Measurements from ENCODE around the gene SNAI1. TPM values are rescaled to one million over a fixed set of nuclear protein-coding genes. Genes with fewer than 3 reads are reported as not detected.

SNAI1 gene
- total RNA-seq, 3 donors from 2014 or later = 0.78 to 4.5 (median 0.96) TPM

DNA sequence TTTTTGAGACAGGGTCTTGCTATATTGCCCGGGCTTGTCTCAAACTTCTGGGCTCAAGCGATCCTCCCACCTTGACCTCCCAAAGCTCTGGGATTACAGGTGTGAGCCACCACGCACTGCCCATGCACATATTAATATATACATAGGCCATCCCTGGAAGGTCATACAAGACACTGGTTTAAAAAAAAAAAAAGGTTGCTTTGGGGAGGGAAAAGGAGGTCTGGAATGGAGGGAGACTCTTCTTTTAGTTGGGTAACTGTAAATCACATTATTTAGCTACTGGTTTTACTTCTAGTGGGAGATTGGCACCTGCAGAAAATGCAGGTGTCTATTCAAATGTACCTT lies 4.1 kb upstream of the SNAI1 start:
- Histone ChIP-seq H3K4me1 (ENCODE audit: low read depth) (peaks cover 24% of the 10 kb centered on the region), H3K36me3 (ENCODE audit: low read depth) (no peaks in the 10 kb centered on the region), H3K9me3 (no peaks in the 10 kb centered on the region), H3K4me3 (no peak overlapping the region)
- DNase-seq = no peak
- intact Hi-C loops (cut with DNase I, micrococcal nuclease) = loop anchor here in 1 of 2 donors (5.0 kb wide), 1 partner anchor 199 kb away; no protein-coding TSS in a partner anchor
- TF ChIP-seq, protein P1, sequence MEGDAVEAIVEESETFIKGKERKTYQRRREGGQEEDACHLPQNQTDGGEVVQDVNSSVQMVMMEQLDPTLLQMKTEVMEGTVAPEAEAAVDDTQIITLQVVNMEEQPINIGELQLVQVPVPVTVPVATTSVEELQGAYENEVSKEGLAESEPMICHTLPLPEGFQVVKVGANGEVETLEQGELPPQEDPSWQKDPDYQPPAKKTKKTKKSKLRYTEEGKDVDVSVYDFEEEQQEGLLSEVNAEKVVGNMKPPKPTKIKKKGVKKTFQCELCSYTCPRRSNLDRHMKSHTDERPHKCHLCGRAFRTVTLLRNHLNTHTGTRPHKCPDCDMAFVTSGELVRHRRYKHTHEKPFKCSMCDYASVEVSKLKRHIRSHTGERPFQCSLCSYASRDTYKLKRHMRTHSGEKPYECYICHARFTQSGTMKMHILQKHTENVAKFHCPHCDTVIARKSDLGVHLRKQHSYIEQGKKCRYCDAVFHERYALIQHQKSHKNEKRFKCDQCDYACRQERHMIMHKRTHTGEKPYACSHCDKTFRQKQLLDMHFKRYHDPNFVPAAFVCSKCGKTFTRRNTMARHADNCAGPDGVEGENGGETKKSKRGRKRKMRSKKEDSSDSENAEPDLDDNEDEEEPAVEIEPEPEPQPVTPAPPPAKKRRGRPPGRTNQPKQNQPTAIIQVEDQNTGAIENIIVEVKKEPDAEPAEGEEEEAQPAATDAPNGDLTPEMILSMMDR (IDR thresholded peaks at IDR 0.05) = no peak
- no peak for ATAC-seq

DNA sequence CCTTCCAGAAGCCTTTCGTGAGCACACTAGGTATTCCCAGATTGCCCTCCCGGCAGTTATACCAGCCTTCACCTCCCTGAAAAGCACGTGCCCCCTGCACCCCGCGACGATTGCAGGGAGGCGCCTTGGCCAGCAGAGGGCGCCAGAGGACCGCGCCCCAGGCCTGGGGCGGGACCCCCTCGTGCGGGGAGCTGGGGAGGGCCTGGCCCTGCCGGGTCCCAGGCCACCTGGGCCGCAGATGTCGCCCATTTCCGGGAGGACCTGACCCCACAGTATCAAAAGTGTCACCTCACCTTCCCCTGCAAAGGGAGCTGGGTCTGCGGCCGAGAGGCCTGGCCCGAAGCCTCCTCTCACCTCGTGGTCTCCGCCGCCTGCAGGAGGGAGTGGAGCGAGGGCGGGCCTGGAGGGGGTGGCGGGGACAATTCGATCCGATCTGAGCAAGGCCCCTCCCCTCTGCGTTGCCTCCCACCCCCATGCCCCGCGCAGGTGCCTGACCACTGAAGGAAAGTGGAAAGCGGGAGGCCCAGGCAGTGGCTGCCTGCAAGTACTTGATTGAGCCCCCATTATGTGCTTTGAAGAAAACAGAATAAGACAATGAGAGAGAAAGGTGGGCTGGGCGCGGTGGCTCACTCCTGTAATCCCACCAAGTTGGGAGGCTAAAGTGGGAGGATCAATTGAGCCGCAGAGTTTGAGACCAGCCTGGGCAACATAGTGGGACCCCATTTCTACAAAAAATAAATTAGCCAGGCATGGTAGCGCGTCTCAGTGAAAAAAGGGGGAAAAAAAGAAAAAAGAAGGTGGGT lies 3.5 kb upstream of the SNAI1 start:
- DNase-seq (peak in 1 of 3 donors; percentile 74), ATAC-seq (peak; percentile 57)
- intact Hi-C loops (cut with DNase I, micrococcal nuclease) = loop anchor here in 1 of 2 donors (5.0 kb wide), 1 partner anchor 198 kb away; no protein-coding TSS in a partner anchor
- H3K4me1 ChIP-seq (ENCODE audit: low read depth) = peaks cover 24% of the 10 kb centered on the region
- no peak overlapping the region for H3K4me3 ChIP-seq
- no peaks in the 10 kb centered on the region for H3K36me3 ChIP-seq (ENCODE audit: low read depth)
- H3K9me3 ChIP-seq = no peaks in the 10 kb centered on the region
- TF ChIP-seq, protein P1 (IDR thresholded peaks at IDR 0.05) = peak; percentile 99

DNA sequence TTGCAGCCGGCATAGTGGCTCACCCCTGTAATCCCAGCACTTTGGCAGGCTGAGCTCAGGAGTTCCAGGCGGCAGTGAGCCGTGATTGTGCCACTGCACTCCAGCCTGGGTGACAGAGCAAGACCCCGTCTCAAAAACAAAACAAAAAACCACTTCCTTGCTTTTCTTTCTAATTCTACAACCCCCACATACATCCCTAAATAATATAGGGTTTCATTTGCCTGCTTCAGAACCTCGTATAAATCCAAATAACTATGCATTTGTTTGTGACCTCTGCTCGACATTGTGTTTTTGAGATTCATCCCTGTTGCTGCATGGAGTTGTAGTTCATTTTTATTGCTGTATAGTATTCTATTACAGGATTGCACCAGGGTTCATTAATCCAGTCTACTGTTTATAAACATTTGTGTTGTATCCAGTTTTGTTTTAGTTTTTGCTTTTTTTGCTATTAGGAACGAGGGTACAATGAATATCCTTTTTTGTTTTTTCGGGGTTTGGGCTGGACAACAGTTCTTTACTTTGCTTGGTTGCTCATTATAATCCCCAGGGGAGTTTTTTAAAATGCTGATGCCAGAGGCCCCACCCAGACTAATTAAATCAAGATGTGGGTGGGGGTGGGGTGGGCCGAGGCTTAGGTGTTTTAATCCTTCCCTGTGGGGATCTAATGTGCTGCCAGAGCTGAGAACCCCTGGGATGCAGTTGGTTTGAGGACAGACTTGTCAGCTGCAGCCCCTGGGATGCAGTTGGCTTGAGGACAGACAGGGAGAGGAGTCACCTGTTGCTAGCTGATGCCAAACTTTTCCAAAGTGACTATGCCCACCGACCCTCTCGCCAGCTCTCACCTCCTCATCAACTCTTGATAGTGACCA lies 2.4 kb upstream of the SNAI1 start:
- TF ChIP-seq, protein P1 (IDR thresholded peaks at IDR 0.05) = no peak
- ATAC-seq (no peak), DNase-seq (no peak)
- Histone ChIP-seq H3K4me1 (ENCODE audit: low read depth) (peaks cover 24% of the 10 kb centered on the region), H3K9me3 (no peaks in the 10 kb centered on the region), H3K4me3 (no peak overlapping the region), H3K36me3 (ENCODE audit: low read depth) (no peaks in the 10 kb centered on the region)
- intact Hi-C loops (cut with DNase I, micrococcal nuclease) = loop anchor here (5.0 kb wide), 1 partner anchor 92 kb away; no protein-coding TSS in a partner anchor

DNA sequence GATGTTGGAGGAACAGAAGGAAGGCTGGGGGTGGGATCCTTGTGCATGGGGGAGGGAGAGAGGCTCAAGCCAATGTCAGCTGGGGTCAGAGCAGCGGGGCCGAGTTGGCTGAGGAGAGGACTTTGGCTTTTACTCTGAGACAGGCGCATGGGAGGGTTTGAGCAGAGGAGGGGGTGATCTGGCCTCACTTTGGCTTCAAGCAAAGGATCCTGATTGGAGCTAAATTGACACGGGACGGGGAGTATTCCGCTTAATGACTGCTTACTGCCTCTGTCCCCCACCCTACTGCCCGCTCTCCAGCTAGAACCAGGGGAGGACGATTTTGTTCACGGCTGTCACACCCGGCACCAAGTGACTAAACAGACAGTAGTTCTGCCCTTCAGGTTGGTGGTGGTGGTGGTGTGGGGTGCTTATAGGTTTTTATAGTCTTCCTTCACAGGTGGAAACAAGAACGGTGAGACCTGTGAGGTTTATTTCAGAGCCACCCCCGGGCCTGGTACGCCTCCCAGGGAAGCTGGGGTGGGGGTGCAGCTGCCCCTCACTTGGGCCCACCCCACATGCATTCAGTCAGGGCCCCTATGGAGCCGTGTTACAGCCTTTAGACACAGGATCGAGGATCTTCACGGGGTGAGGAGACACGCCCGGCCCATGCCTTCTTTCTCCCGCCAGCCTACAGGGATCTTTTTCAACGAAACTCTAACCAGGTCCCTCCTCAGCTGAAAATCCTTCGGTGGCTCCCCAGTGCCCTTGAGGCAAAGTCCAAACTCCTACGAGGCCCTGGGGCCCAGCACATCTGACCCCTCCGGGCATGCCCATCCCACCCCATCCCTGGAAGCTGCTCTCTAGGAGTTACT lies 1.3 kb upstream of the SNAI1 start:
- TF ChIP-seq, protein P1 (IDR thresholded peaks at IDR 0.05) = no peak
- Histone ChIP-seq H3K4me1 (ENCODE audit: low read depth) (peaks cover 24% of the 10 kb centered on the region), H3K9me3 (no peaks in the 10 kb centered on the region), H3K36me3 (ENCODE audit: low read depth) (no peaks in the 10 kb centered on the region), H3K4me3 (no peak overlapping the region)
- ATAC-seq = no peak
- no peak for DNase-seq
- intact Hi-C loops (cut with DNase I, micrococcal nuclease) = loop anchor here (5.0 kb wide), 1 partner anchor 91 kb away; no protein-coding TSS in a partner anchor

DNA sequence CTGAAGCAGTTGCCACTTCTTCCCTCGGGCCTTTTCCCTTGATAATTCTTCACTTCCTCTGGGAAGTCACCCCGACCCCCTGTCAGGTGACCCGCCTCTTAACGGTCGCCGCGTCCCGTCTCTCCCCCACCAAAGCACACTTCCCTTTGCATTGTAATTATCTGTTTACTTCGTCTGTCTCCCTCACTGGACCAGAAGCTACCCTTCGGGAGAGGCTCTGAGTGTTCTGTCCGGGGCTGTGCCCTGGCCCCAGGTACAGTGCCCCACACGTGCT lies 771 bp upstream of the SNAI1 start:
- TF ChIP-seq, protein P1 (IDR thresholded peaks at IDR 0.05) = no peak
- H3K9me3 ChIP-seq = no peaks in the 10 kb centered on the region

More for the DNA sequence above, 771 bp upstream of the SNAI1 start:
- ATAC-seq (no peak), DNase-seq (peak in 1 of 3 donors; percentile 48)
- H3K4me1 ChIP-seq (ENCODE audit: low read depth) = peaks cover 24% of the 10 kb centered on the region
- no peaks in the 10 kb centered on the region for H3K36me3 ChIP-seq (ENCODE audit: low read depth)
- H3K4me3 ChIP-seq = no peak overlapping the region
- intact Hi-C loops (cut with DNase I, micrococcal nuclease) = loop anchor here (5.0 kb wide), 1 partner anchor 90 kb away; no protein-coding TSS in a partner anchor
